GM12878 (cell line): ENCODE results near the gene TBC1D1. TPM values are rescaled to one million over a fixed set of nuclear protein-coding genes. Genes with fewer than 3 reads are reported as not detected.

Source experiments
- ATAC-seq: fragments of 200-7000 bp; cut with Tn5 transposase; 3 replicates; pipeline ENCODE4 v1.9.1; 2020; ENCODE audit warnings: mild to moderate bottlenecking, moderate library complexity
- BruUV-seq: library from RNA; stranded (reverse); fragments of 400-500 nt; replicated peaks from 2 replicates; lab custom pipeline; 2021; lab: Mats Ljungman, UMichigan
- CTCF ChIA-PET: fragments of 300-600 bp; sonication (Branson Sonifier 250); formaldehyde crosslinking; extraction: SDS; loops from one replicate; lab custom pipeline; 2021; ENCODE audit warnings: inconsistent platforms; lab: Yijun Ruan, JAX
- POLR2A ChIA-PET: fragments of 350-600 bp; formaldehyde crosslinking; extraction: SDS; loops from one replicate; lab custom pipeline; 2021; ENCODE audit warnings: inconsistent platforms; lab: Charles Lee
- RAD21 ChIA-PET: fragments of 300-600 bp; sonication (Branson Sonifier 250); formaldehyde crosslinking; loops from one replicate; lab custom pipeline; 2023; ENCODE audit warnings: antibody characterized with exemption; ENCODE audit not compliant: unreplicated experiment; lab: Charles Lee
- SMC1A ChIA-PET: fragments of 300-600 bp; sonication (Branson Sonifier 250); formaldehyde crosslinking; loops from one replicate; lab custom pipeline; 2023; ENCODE audit not compliant: unreplicated experiment, uncharacterized antibody; lab: Charles Lee
- DNase-seq: peaks from one replicate; pipeline ENCODE4 v3.0.0-alpha.2; 2011; ENCODE audit warnings: low read depth, low spot score
- FAIRE-seq: peaks from 3 replicates; lab custom pipeline; 2011; peaks lifted over from hg19 to GRCh38; lab: Jason Lieb, UNC
- H2AFZ ChIP-seq: 2 replicates; pipeline ENCODE4 v1.6.0; 2011; ENCODE audit warnings: low read depth, low read length, control low read depth; ENCODE audit not compliant: control insufficient read depth
- H3K27ac ChIP-seq: 2 replicates; pipeline ENCODE4 v1.5.1; 2011; ENCODE audit warnings: control low read depth; ENCODE audit not compliant: control insufficient read depth, insufficient read depth
- H3K27me3 ChIP-seq, 2 experiments: replicated peaks in 1 of 2; 2 replicates each; pipeline versions ENCODE4 v1.6.0 to v1.6.1; 2011; ENCODE audit warnings: low read length in 1 of 2; ENCODE audit not compliant: control insufficient read depth in 2 of 2, insufficient read depth in 2 of 2
- H3K36me3 ChIP-seq, 2 experiments: 2 replicates each; pipeline ENCODE4 v1.5.1; 2011; ENCODE audit warnings: low read length in 1 of 2; ENCODE audit not compliant: control insufficient read depth in 2 of 2, insufficient read depth in 2 of 2
- H3K4me1 ChIP-seq: 2 replicates; pipeline ENCODE4 v1.6.1; 2011; ENCODE audit warnings: mild to moderate bottlenecking, low read length, moderate library complexity, mixed read lengths; ENCODE audit not compliant: control insufficient read depth, insufficient read depth
- H3K4me2 ChIP-seq: 2 replicates; pipeline ENCODE4 v1.6.0; 2011; ENCODE audit warnings: control low read depth; ENCODE audit not compliant: control insufficient read depth, insufficient read depth
- H3K4me3 ChIP-seq: fragments of 200-600 bp; sonication (generic); 2 replicates; pipeline ENCODE4 v1.5.1; 2016
- H3K79me2 ChIP-seq: 2 replicates; pipeline ENCODE4 v1.6.0; 2011; ENCODE audit warnings: low read length; ENCODE audit not compliant: control insufficient read depth, insufficient read depth
- H3K9ac ChIP-seq: 2 replicates; pipeline ENCODE4 v1.8.0; 2011; ENCODE audit warnings: low read length, control low read depth, mixed read lengths; ENCODE audit not compliant: control insufficient read depth, insufficient read depth
- H3K9me3 ChIP-seq: replicated peaks from 3 replicates; pipeline ENCODE4 v1.5.1; 2011; ENCODE audit warnings: mild to moderate bottlenecking, low read length; ENCODE audit not compliant: control insufficient read depth, insufficient read depth
- H4K20me1 ChIP-seq: 2 replicates; pipeline ENCODE4 v1.6.0; 2011; ENCODE audit not compliant: control insufficient read depth, insufficient read depth
- ATF2 ChIP-seq: IDR thresholded peaks from 2 replicates; pipeline ENCODE4 v1.6.1; 2012; ENCODE audit warnings: low read length, inconsistent platforms
- ETV6 ChIP-seq, 2 experiments: fragments of 450-650 bp in 1 of 2; IDR thresholded peaks in 1 of 2; conservative IDR thresholded peaks in 1 of 2; 2 replicates each; pipeline ENCODE4 v1.6.1; 2014; ENCODE audit warnings: antibody characterized with exemption in 1 of 2, borderline replicate concordance in 1 of 2, low read depth in 1 of 2, mild to moderate bottlenecking in 1 of 2, moderate library complexity in 1 of 2
- HCFC1 ChIP-seq: fragments of 150-350 bp; IDR thresholded peaks from 2 replicates; pipeline ENCODE4 v1.6.1; 2014; ENCODE audit warnings: low read length
- MLLT1 ChIP-seq: fragments of 450-650 bp; IDR thresholded peaks from 2 replicates; pipeline ENCODE4 v1.6.1; 2016; ENCODE audit warnings: mild to moderate bottlenecking
- NBN ChIP-seq: fragments of 450-650 bp; IDR thresholded peaks from 2 replicates; pipeline ENCODE4 v1.6.1; 2016
- NFYA ChIP-seq: IDR thresholded peaks from 2 replicates; pipeline ENCODE4 v1.6.1; 2011; ENCODE audit warnings: low read depth, mild to moderate bottlenecking, low read length, improper control_type of control experiment, borderline replicate concordance
- NKRF ChIP-seq: fragments of 450-650 bp; conservative IDR thresholded peaks from 2 replicates; pipeline ENCODE4 v1.6.1; 2017; ENCODE audit warnings: mild to moderate bottlenecking, moderate library complexity
- TBL1XR1 ChIP-seq: IDR thresholded peaks from 2 replicates; pipeline ENCODE4 v1.6.1; 2012; ENCODE audit warnings: low read depth, low read length, improper control_type of control experiment
- ZBTB33 ChIP-seq: fragments of 450-650 bp; IDR thresholded peaks from 2 replicates; pipeline ENCODE4 v1.6.1; 2017; ENCODE audit warnings: mild to moderate bottlenecking
- WGBS: methylation state at CpG from one replicate; pipeline ENCODE4 v1.1.6; 2016; ENCODE audit warnings: low lambda C conversion rate; ENCODE audit not compliant: insufficient replicate concordance, insufficient coverage; ENCODE audit errors: missing lambda C conversion rate; 5-methylcytosine and 5-hydroxymethylcytosine counted together
- in situ Hi-C: fragments of 300-500 bp; cut with MboI; formaldehyde crosslinking; loops from 9 replicates; pipeline ENCODE4 v1.14.3; 2018; ENCODE audit warnings: mixed read lengths
- intact Hi-C: fragments of 100-400 bp; cut with micrococcal nuclease; formaldehyde crosslinking; loops from one replicate; pipeline ENCODE4 v1.14.2; 2022; ENCODE audit not compliant: unreplicated experiment
- polyA plus RNA-seq, 11 experiments: library from polyadenylated mRNA; depleted of rRNA in 4 of 11; unstranded in 6 of 11; stranded (reverse) in 5 of 11; fragments of >200 nt; fragmentation: Nextera tagmentation in 4 of 11; fragmentation: Illumina TruSeq in 1 of 11; extraction: Ambion mirVana in 4 of 11; extraction: Trizol in 1 of 11; gene quantifications; 1 replicate in 1 of 11; 2 replicates in 10 of 11; pipeline versions ENCODE4 v1.2.1 to v1.2.3, GENCODE V29; 2011 to 2016; ENCODE audit warnings: inconsistent platforms in 2 of 11, missing spikeins in 2 of 11, low read depth in 1 of 11
- total RNA-seq, 4 experiments: library from RNA; depleted of rRNA in 3 of 4; stranded (reverse); fragments of >200 nt in 3 of 4; fragmentation: Illumina TruSeq in 1 of 4; extraction: Trizol in 1 of 4; gene quantifications; 2 replicates each; pipeline versions ENCODE4 v1.2.1 to v1.2.3, GENCODE V29; 2013 to 2021

The TBC1D1 gene
- total and polyA plus RNA-seq, 10 of the 15 experiments (the other 5 are each of a cell fraction or from before 2014, with no cell fraction given), result 5.3 to 102 (median 57.8) TPM

- no peak for TF ChIP-seq NFYA
These were observed 120.8 kb downstream of the TBC1D1 start (continued) for GRCh38 chr4:38011511-38012162.

- POLR2A ChIA-PET, result interaction anchor here (0.6 kb wide), 1 partner anchor 186 kb away, joined by 4 read pairs; no protein-coding TSS in a partner anchor
- Histone ChIP-seq H3K4me1 (no peaks in the 10 kb centered on the region), H3K9ac (no peak overlapping the region), H3K9me3 (no peaks in the 10 kb centered on the region), H3K27me3 (no peaks in the 10 kb centered on the region), H3K27ac (no peak overlapping the region), H3K36me3 (peaks cover 8 to 11% of the 10 kb centered on the region in 2 experiments; a peak in 3 of 4 replicates)
- 93% methylated on average over 9 of the region's 9 CpGs for WGBS
- CTCF ChIA-PET, result no interaction called here
- in situ Hi-C loops, result no loop called here
- RAD21 ChIA-PET, result no interaction called here
- no TSS peak for BruUV-seq
- ATAC-seq, result no peak
- DNase-seq, result no peak
- no peak for TF ChIP-seq NBN
- no peak for TF ChIP-seq ATF2
- TF ChIP-seq HCFC1, result no peak
- TF ChIP-seq ETV6 (conservative IDR thresholded peaks at IDR 0.05 in 1 of 2, IDR thresholded peaks at IDR 0.05 in 1 of 2; ENCODE audit: borderline replicate concordance in 1 of 2, low read depth in 1 of 2), result no peak
- TF ChIP-seq TBL1XR1, result no peak
- TF ChIP-seq NKRF, result no peak
- no peak for TF ChIP-seq ZBTB33
- no peak for TF ChIP-seq MLLT1
- TF ChIP-seq, all 136 proteins: peak for 0
- Histone ChIP-seq H2AFZ (no peak overlapping the region), H3K4me3 (no peak overlapping the region), H3K79me2 (no peaks in the 10 kb centered on the region; the same call in none of the 2 replicates), H4K20me1 (no peaks in the 10 kb centered on the region), H3K4me2 (no peak overlapping the region)
- FAIRE-seq, result no peak
- SMC1A ChIA-PET, result no interaction called here
- intact Hi-C loops, result no loop called here
These were observed 122.8 kb downstream of the TBC1D1 start for GRCh38 chr4:38013461-38014366.
